HG03175 (cell line): ENCODE measurements around the gene ELF4.

Experiments
- ATAC-seq: cut with Tn5 transposase; IDR thresholded peaks from one replicate; pipeline ENCODE4 v1.9.1; 2021; ENCODE audit warnings: mild to moderate bottlenecking, moderate library complexity; ENCODE audit not compliant: unreplicated experiment

ELF4 gene

GRCh38 chrX:130110379-130111219, at the start of gene ELF4:
ELF4 (minus strand) TSS chrX:130110497; CDS start chrX:130081330, 29,167 bp downstream.
- ATAC-seq: peak; percentile 40

- ATAC-seq: no peak
Measured at GRCh38 chrX:130159776-130160175, 49.5 kb upstream of the ELF4 start.

GRCh38 chrX:130158311-130158710, 48.0 kb upstream of the ELF4 start:
- ATAC-seq: no peak

GRCh38 chrX:130155564-130155963, 45.3 kb upstream of the ELF4 start:
- no peak for ATAC-seq

GRCh38 chrX:130147631-130148030, 37.3 kb upstream of the ELF4 start:
- no peak for ATAC-seq

- no peak for ATAC-seq
Measured at GRCh38 chrX:130145123-130145522, 34.8 kb upstream of the ELF4 start.

GRCh38 chrX:130144509-130144908, 34.2 kb upstream of the ELF4 start:
- no peak for ATAC-seq

- no peak for ATAC-seq
Measured at GRCh38 chrX:130139474-130140201, 29.3 kb upstream of the ELF4 start.

GRCh38 chrX:130136961-130137360, 26.7 kb upstream of the ELF4 start:
- ATAC-seq: no peak

- ATAC-seq: no peak
Measured at GRCh38 chrX:130136496-130136895, 26.2 kb upstream of the ELF4 start.

GRCh38 chrX:130130990-130131389, 20.7 kb upstream of the ELF4 start:
- no peak for ATAC-seq

GRCh38 chrX:130125091-130125874, 15.0 kb upstream of the ELF4 start:
- ATAC-seq: no peak

- no peak for ATAC-seq
Measured at GRCh38 chrX:130124577-130124976, 14.3 kb upstream of the ELF4 start.

GRCh38 chrX:130121505-130121800, 11.2 kb upstream of the ELF4 start:
- no peak for ATAC-seq

GRCh38 chrX:130120746-130121504, 10.6 kb upstream of the ELF4 start:
- ATAC-seq: peak; percentile 82

GRCh38 chrX:130120321-130120731, 10.0 kb upstream of the ELF4 start:
- peak; percentile 40 for ATAC-seq

- ATAC-seq: no peak
Measured at GRCh38 chrX:130119312-130119898, 9.1 kb upstream of the ELF4 start.

GRCh38 chrX:130118441-130119311, 8.4 kb upstream of the ELF4 start:
- ATAC-seq: no peak

GRCh38 chrX:130117166-130117565, 6.9 kb upstream of the ELF4 start:
- no peak for ATAC-seq
